Brain microvascular endothelial cell (primary cell): ENCODE measurements around the gene RNU1-2.
"Not testable (repeated sequence)": the region's sequence is repeated elsewhere in the genome, so short reads cannot be mapped to it uniquely, and the experiment has no call there.

ENCODE experiments used
- DNase-seq: peaks from one replicate; pipeline ENCODE4 v3.0.0-alpha.2; 2020
- H3K27ac ChIP-seq: fragments of 250-450 bp; sonication (Bioruptor Pico); 2 replicates; pipeline ENCODE4 v1.5.1; 2020; ENCODE audit warnings: mild to moderate bottlenecking, moderate library complexity
- H3K27me3 ChIP-seq: fragments of 250-450 bp; sonication (Bioruptor Pico); replicated peaks from 2 replicates; pipeline ENCODE4 v1.5.1; 2020; ENCODE audit warnings: mild to moderate bottlenecking
- H3K36me3 ChIP-seq: fragments of 250-450 bp; sonication (Bioruptor Pico); replicated peaks from 2 replicates; pipeline ENCODE4 v1.5.1; 2020; ENCODE audit warnings: mild to moderate bottlenecking
- H3K4me3 ChIP-seq: 2 replicates; pipeline ENCODE4 v1.5.1; 2011; ENCODE audit warnings: low read depth, mild to moderate bottlenecking, control low read depth, low read length, moderate library complexity
- CTCF ChIP-seq: IDR thresholded peaks from 2 replicates; pipeline ENCODE4 v1.5.1; 2011; ENCODE audit warnings: low read depth, mild to moderate bottlenecking, moderate library complexity, low read length, control low read depth, inconsistent platforms; ENCODE audit errors: missing control alignments
- in situ Hi-C: cut with HindIII; loops from 2 replicates; pipeline ENCODE4 v1.10.0; 2017; ENCODE audit warnings: low sequenced_read_pairs, low pct_ligation_motif_present

RNU1-2 gene

DNA sequence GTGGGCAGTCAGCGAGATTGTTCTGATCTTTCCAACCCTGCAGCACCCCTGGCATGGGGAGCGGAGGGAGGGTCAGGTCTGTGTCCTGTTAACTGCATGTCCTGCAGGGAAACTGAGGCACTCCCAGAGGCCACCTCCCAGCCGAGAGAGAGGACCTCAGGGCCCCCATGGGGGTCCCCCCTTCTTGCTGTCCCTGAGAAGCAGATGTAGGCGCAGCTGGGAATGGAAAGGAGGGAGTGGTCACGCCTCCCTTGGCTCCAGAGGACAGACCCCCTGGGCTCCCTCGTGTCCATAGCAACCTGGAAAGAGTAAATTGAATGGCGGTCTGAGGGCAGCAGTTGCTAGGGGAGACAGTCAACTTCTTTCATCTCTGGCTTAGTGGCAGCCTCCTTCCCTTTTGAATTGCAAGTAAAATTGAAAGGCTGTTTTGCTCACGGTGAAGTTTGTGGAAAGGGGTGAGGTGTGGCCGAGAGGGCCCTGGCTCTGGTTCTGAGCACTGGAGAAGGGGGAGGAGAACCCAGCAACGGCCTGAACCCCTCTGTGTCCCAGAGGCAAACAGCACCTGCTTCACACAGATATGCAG, 30.8 kb downstream of the RNU1-2 start:
- Histone ChIP-seq H3K27me3 (no peaks in the 10 kb centered on the region), H3K4me3 (no peak overlapping the region), H3K36me3 (no peaks in the 10 kb centered on the region), H3K27ac (no peak overlapping the region)
- in situ Hi-C loops: no loop called here
- TF ChIP-seq CTCF: no peak
- DNase-seq: no peak

DNA sequence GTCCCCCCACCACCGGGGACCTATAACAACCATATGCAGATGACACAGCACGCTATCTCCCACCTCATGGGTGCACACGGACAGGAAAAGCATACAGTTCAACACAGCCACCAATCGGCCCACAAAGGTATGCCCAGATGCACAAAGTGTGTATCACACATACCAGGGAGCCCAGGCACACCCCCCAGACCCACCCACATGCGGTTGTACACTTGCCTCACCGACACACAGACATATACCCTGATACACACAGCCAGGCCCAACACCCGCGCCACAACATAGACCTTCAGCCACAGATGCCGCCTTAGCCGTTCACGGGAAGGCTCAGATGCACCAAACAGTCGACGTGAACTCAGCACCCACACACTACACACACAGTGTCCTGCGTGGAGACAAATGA, 31.5 kb downstream of the RNU1-2 start:
- in situ Hi-C loops: no loop called here
- no peaks in the 10 kb centered on the region for H3K27me3 ChIP-seq
- no peak overlapping the region for H3K4me3 ChIP-seq
- no peak overlapping the region for H3K27ac ChIP-seq
- H3K36me3 ChIP-seq: no peaks in the 10 kb centered on the region
- no peak for TF ChIP-seq CTCF
- no peak for DNase-seq

- no peak overlapping the region for H3K4me3 ChIP-seq
- DNase-seq: no peak
- in situ Hi-C loops: no loop called here
- no peaks in the 10 kb centered on the region for H3K27me3 ChIP-seq
- H3K27ac ChIP-seq: no peak overlapping the region
- H3K36me3 ChIP-seq: no peaks in the 10 kb centered on the region
- TF ChIP-seq CTCF: no peak
Observed at GRCh38 chr1:16927711-16928485, 32.1 kb downstream of the RNU1-2 start.

GRCh38 chr1:16929146-16930041, 33.6 kb downstream of the RNU1-2 start:
- H3K27ac ChIP-seq, DNase-seq, H3K4me3 ChIP-seq, H3K27me3 ChIP-seq, in situ Hi-C loops, H3K36me3 ChIP-seq: not testable (repeated sequence)

- DNase-seq, H3K4me3 ChIP-seq, H3K36me3 ChIP-seq, in situ Hi-C loops, H3K27me3 ChIP-seq, H3K27ac ChIP-seq: not testable (repeated sequence)
Observed at GRCh38 chr1:16931206-16931934, 35.6 kb downstream of the RNU1-2 start.

GRCh38 chr1:16933945-16934344, 38.2 kb downstream of the RNU1-2 start:
- DNase-seq, in situ Hi-C loops, H3K36me3 ChIP-seq, H3K4me3 ChIP-seq, H3K27me3 ChIP-seq, H3K27ac ChIP-seq: not testable (repeated sequence)

DNA sequence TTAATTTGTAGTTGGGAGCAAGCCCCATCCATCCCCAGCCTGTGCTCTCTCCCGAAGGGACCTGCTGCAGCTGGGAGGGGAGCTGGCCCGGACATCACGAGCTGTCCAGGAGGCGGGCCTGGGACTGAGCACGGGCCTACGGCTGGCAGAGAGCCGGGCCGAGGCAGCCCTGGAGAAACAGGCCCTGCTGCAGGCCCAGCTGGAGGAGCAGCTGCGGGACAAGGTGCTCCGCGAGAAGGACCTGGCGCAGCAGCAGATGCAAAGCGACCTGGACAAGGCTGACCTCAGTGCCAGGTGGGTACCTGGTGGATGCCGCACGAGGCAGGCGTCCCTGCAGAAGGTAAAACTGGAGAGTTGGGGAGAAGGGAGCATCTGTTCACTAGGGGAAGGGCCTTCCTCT, 40.8 kb downstream of the RNU1-2 start:
- H3K4me3 ChIP-seq, in situ Hi-C loops, DNase-seq, H3K27ac ChIP-seq, H3K36me3 ChIP-seq, H3K27me3 ChIP-seq: not testable (repeated sequence)
